ENCODE measurements around the gene MSRB3. TPM values are rescaled to one million over a fixed set of nuclear protein-coding genes. Genes with fewer than 3 reads are reported as not detected.
A peak's percentile ranks its signal among the peaks of the same experiment; 100 is the strongest.
"Not testable (repeated sequence)": the region's sequence is repeated elsewhere in the genome, so short reads cannot be mapped to it uniquely, and the experiment has no call there.

MSRB3 gene
- total and polyA plus RNA-seq, 4 donors = 9.9 to 24.0 (median 15.3) TPM

DNA sequence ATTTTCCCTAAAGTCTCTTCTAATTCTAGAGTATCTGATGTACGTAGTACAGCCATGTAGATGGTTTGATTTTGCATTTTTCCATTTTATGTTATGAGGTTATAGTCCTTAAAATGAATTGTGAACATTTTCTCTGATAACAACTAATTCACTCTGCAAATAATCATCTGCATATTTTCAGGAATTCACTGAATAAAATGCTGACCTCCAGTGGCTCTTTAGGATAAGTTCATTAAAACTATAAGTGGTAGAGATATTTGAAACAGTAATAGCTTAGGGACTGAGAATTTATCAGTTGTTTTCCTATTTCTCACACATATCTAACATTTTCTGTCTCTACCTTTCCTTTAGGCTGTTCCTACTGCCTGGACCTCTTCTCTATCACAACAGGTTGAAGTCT, 4.4 kb downstream of the MSRB3 start:
- no peaks in the 10 kb centered on the region for H3K9me3 ChIP-seq (ENCODE audit: control insufficient read depth, insufficient read depth, low read length)
- DNase-seq (ENCODE audit: low read depth in 4 of 6, low spot score in 6 of 6) = peak in 1 of 6 donors; percentile 9
- WGBS (ENCODE audit: insufficient coverage) = no CpG with 5 or more reads among the region's 1 CpG
- H3K36me3 ChIP-seq (ENCODE audit: control insufficient read depth, insufficient read depth, low read length) = no peaks in the 10 kb centered on the region
- peaks cover 11% of the 10 kb centered on the region for H3K4me1 ChIP-seq (ENCODE audit: control insufficient read depth, insufficient read depth, low read length)
- no peak overlapping the region for H3K27ac ChIP-seq (ENCODE audit: low read depth, low read length)
- H3K27me3 ChIP-seq (ENCODE audit: control insufficient read depth, insufficient read depth, low read length) = no peaks in the 10 kb centered on the region
- H3K4me3 ChIP-seq (ENCODE audit: low read depth, low read length) = no peak overlapping the region

DNA sequence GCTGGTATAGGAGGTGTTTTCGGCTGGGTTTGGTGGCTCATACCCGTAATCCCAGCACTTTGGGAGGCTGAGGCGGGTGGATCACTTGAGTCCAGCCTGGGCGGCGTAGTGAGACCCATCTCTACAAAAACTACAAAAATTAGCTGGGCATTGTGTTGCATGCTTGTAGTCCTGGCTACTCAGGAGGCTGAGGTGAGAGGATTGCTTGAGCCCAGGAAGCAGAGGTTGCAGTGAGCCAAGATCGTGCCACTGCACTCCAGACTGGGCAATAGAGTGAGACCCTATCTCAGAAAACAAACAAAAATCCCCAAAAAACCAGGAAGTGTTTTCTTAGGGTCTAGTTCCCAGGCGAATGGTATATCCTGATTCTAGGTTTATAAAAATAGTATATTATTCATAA, 7.0 kb downstream of the MSRB3 start:
- WGBS (ENCODE audit: insufficient coverage) = 100% methylated on average over 3 of the region's 7 CpGs
- H3K27me3 ChIP-seq (ENCODE audit: control insufficient read depth, insufficient read depth, low read length); H3K4me1 ChIP-seq (ENCODE audit: control insufficient read depth, insufficient read depth, low read length); H3K36me3 ChIP-seq (ENCODE audit: control insufficient read depth, insufficient read depth, low read length); DNase-seq (ENCODE audit: low read depth in 4 of 6, low spot score in 6 of 6); H3K4me3 ChIP-seq (ENCODE audit: low read depth, low read length); H3K27ac ChIP-seq (ENCODE audit: low read depth, low read length); H3K9me3 ChIP-seq (ENCODE audit: control insufficient read depth, insufficient read depth, low read length): not testable (repeated sequence)

DNA sequence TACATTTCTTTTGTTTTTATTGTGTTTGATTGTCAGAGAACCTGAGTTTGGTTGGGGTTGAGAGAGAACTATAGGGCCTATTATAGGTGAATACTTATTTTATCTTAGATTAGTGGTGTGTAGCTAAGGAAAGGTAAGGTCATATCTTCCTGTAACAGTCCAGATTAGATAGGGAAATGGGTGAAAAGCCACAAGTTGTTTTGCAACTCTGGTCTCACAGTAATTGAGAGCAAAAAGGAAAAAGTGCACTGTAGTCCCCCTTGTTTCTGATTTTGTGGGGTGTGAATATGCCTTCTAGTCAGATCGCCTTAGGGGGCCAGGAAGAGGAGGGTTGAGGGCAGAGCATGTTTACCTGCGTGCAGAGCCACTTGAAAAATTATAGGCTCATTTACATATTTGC, 8.9 kb downstream of the MSRB3 start:
- no peaks in the 10 kb centered on the region for H3K4me1 ChIP-seq (ENCODE audit: control insufficient read depth, insufficient read depth, low read length)
- no peaks in the 10 kb centered on the region for H3K9me3 ChIP-seq (ENCODE audit: control insufficient read depth, insufficient read depth, low read length)
- no peak for DNase-seq (ENCODE audit: low read depth in 4 of 6, low spot score in 6 of 6)
- no peak overlapping the region for H3K27ac ChIP-seq (ENCODE audit: low read depth, low read length)
- no peaks in the 10 kb centered on the region for H3K27me3 ChIP-seq (ENCODE audit: control insufficient read depth, insufficient read depth, low read length)
- no peaks in the 10 kb centered on the region for H3K36me3 ChIP-seq (ENCODE audit: control insufficient read depth, insufficient read depth, low read length)
- WGBS (ENCODE audit: insufficient coverage) = 94% methylated on average over 2 of the region's 2 CpGs
- H3K4me3 ChIP-seq (ENCODE audit: low read depth, low read length) = no peak overlapping the region

DNA sequence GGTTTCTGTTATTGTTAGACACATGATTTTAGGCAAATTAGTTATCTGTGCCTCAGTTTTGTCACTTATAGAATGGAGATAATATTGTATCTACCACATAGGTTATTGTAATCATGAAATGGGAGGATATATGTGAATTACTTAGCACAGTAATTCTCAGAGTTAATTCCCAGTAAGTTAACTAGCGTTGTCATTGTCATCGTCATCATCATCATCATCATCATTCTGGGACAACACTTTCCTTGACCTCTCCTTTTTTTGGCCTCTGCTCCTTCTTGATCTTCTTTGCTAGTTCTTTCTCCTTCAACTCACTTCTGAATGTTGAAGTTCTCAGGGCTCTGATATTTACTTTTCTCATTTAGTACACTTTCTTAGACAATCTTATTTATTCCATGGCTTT, 13.8 kb downstream of the MSRB3 start:
- H3K27me3 ChIP-seq (ENCODE audit: control insufficient read depth, insufficient read depth, low read length) = no peaks in the 10 kb centered on the region
- DNase-seq (ENCODE audit: low read depth in 4 of 6, low spot score in 6 of 6) = no peak
- 100% methylated on average over 2 of the region's 2 CpGs for WGBS (ENCODE audit: insufficient coverage)
- no peak overlapping the region for H3K4me3 ChIP-seq (ENCODE audit: low read depth, low read length)
- H3K9me3 ChIP-seq (ENCODE audit: control insufficient read depth, insufficient read depth, low read length) = no peaks in the 10 kb centered on the region
- no peak overlapping the region for H3K27ac ChIP-seq (ENCODE audit: low read depth, low read length)
- H3K4me1 ChIP-seq (ENCODE audit: control insufficient read depth, insufficient read depth, low read length) = no peaks in the 10 kb centered on the region
- no peaks in the 10 kb centered on the region for H3K36me3 ChIP-seq (ENCODE audit: control insufficient read depth, insufficient read depth, low read length)

DNA sequence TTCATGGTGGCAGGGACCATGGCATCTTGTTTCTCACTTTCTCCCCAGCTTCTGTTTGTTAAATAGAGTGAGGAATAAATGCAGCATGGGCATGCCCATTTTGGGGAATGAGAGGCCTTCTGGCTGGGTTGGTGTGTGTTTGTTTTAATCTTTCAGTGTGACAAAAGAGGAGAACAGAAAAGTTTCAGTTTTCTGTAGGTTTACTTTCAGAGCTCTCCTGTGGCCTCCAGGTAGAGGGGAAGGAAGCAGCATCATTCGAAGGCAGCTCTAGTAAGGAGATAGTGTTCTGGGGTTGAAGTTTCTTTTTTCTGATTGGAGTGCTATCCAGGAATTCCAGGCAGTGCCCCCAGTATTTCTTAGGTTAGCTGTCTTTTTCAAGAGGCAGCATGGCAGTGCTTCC, 15.3 kb downstream of the MSRB3 start:
- H3K27ac ChIP-seq (ENCODE audit: low read depth, low read length) = no peak overlapping the region
- no peaks in the 10 kb centered on the region for H3K4me1 ChIP-seq (ENCODE audit: control insufficient read depth, insufficient read depth, low read length)
- no peak for DNase-seq (ENCODE audit: low read depth in 4 of 6, low spot score in 6 of 6)
- no peaks in the 10 kb centered on the region for H3K27me3 ChIP-seq (ENCODE audit: control insufficient read depth, insufficient read depth, low read length)
- no peaks in the 10 kb centered on the region for H3K36me3 ChIP-seq (ENCODE audit: control insufficient read depth, insufficient read depth, low read length)
- H3K9me3 ChIP-seq (ENCODE audit: control insufficient read depth, insufficient read depth, low read length) = no peaks in the 10 kb centered on the region
- H3K4me3 ChIP-seq (ENCODE audit: low read depth, low read length) = no peak overlapping the region
- WGBS (ENCODE audit: insufficient coverage) = 89% methylated on average over 1 of the region's 1 CpG

DNA sequence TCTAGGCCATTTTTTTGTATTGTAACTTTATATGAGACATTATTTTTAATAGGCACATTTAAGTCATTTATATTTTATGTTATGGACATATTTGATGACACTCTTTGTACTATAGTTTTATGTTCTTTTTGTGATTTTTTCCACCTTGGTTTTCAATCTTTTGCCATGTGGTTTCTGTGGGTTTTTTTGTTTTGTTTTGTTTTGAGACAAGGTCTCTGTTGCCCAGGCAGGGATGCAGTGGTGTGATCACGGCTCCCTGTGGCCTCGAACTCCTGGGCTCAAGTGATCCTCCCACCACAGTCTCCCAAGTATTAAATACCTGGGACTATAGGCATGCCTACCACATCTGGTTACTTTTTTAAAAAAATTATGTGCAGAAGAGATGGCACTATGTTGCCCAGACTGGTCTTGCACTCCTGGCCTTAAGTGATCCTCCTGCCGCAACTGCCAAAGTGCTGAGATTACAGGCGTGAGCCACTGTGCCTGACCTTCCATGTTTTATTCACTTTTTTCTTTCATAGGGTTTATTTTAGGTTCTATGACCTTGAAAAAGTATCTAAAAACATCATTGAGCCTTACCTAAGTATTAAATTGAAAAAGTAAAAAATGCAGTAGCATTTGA, 16.3 kb downstream of the MSRB3 start:
- Histone ChIP-seq H3K4me3 (ENCODE audit: low read depth, low read length) (no peak overlapping the region), H3K27ac (ENCODE audit: low read depth, low read length) (no peak overlapping the region), H3K27me3 (ENCODE audit: control insufficient read depth, insufficient read depth, low read length) (no peaks in the 10 kb centered on the region), H3K36me3 (ENCODE audit: control insufficient read depth, insufficient read depth, low read length) (no peaks in the 10 kb centered on the region), H3K4me1 (ENCODE audit: control insufficient read depth, insufficient read depth, low read length) (no peaks in the 10 kb centered on the region), H3K9me3 (ENCODE audit: control insufficient read depth, insufficient read depth, low read length) (no peaks in the 10 kb centered on the region)
- no peak for DNase-seq (ENCODE audit: low read depth in 4 of 6, low spot score in 6 of 6)
- WGBS (ENCODE audit: insufficient coverage) = 100% methylated on average over 2 of the region's 4 CpGs

DNA sequence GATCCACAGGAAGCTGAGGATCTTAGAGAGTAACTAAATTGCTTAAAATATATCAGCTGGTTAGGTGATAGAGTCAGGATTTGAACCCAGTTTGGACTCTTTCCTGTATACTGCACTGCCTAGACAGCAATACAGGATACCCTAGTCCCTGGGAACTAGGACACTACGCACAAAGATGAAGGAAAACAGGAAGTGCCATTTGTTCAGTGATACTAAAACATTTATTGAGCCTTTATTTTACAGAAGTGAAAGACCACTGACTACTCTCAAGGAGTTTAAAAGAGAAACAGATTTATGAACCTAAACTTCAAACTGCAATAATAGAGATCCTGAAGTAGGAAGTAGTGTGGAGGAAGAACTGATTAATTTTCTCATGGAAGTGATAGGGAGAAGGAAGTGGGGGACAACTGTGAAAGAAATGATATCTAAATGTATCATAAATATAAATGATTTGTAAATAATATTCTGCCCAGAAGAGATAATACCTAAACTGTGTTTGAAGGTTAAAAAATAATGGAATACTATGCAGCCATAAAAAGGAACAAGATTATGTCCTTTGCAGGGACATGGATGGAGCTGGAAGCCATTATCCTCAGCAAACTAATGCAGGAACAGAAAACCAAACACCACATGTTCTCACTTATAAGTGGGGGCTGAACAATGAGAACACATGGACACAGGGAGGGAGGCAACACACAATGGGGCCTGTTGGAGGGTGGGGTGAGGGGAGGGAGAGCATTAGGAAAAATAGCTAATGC, 18.2 kb downstream of the MSRB3 start:
- Histone ChIP-seq H3K27ac (ENCODE audit: low read depth, low read length) (no peak overlapping the region), H3K4me1 (ENCODE audit: control insufficient read depth, insufficient read depth, low read length) (no peaks in the 10 kb centered on the region), H3K9me3 (ENCODE audit: control insufficient read depth, insufficient read depth, low read length) (no peaks in the 10 kb centered on the region), H3K27me3 (ENCODE audit: control insufficient read depth, insufficient read depth, low read length) (no peaks in the 10 kb centered on the region), H3K4me3 (ENCODE audit: low read depth, low read length) (no peak overlapping the region), H3K36me3 (ENCODE audit: control insufficient read depth, insufficient read depth, low read length) (no peaks in the 10 kb centered on the region)
- no CpG with 5 or more reads among the region's 1 CpG for WGBS (ENCODE audit: insufficient coverage)
- no peak for DNase-seq (ENCODE audit: low read depth in 4 of 6, low spot score in 6 of 6)

DNA sequence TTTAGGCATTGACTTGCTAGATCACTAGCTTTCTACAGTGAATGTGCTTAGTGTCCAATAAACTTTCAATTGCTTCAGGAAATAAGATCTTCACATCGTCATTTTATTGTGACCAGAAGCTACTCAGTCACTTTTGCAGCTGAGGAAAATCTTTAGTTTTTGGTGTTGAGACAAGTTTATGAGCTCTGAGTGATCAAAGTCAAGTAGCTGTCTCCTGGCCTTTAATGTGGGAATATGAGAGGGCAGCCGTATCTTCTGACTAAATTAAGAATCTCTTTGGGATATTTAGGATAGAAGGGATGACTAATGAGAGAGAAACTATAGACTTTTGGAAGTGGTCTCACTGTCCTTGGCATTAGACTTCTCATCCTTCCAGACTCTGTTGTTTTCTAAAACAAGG, 21.6 kb downstream of the MSRB3 start:
- Histone ChIP-seq H3K27me3 (ENCODE audit: control insufficient read depth, insufficient read depth, low read length) (no peaks in the 10 kb centered on the region), H3K9me3 (ENCODE audit: control insufficient read depth, insufficient read depth, low read length) (no peaks in the 10 kb centered on the region), H3K27ac (ENCODE audit: low read depth, low read length) (no peak overlapping the region), H3K4me3 (ENCODE audit: low read depth, low read length) (no peak overlapping the region), H3K36me3 (ENCODE audit: control insufficient read depth, insufficient read depth, low read length) (no peaks in the 10 kb centered on the region), H3K4me1 (ENCODE audit: control insufficient read depth, insufficient read depth, low read length) (no peaks in the 10 kb centered on the region)
- DNase-seq (ENCODE audit: low read depth in 4 of 6, low spot score in 6 of 6) = no peak
- WGBS (ENCODE audit: insufficient coverage) = no CpG with 5 or more reads among the region's 2 CpGs

DNA sequence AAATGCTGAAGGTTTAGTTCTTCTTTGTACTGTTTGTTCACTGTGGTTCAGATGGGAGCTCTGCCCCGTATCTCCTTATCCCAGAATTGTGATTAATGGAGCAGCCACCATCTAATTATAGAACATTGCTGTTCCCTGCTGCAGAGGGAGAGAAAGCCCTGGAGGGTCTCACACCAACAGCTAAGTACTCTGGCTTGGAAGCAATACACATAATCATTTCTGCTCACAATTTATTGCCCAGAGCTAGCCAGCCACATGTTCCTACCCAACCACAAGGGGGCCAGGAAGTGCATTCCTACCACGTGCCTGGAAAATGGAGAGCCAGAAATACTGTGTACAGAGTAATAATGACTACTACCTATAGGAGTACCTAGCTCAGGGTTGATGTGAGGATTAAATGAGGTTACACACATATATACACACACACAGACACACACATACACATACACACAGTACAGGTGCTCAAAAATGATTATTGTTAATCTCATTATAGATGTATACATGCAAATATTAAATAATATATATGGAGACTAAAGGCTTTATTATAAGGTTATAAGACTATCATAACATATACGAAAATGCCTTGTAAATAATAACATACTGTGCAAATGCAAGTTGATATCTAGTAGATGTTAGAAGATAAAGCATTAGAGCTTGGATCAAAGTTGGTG, 22.3 kb downstream of the MSRB3 start:
- Histone ChIP-seq H3K9me3 (ENCODE audit: control insufficient read depth, insufficient read depth, low read length) (no peaks in the 10 kb centered on the region), H3K4me3 (ENCODE audit: low read depth, low read length) (no peak overlapping the region), H3K36me3 (ENCODE audit: control insufficient read depth, insufficient read depth, low read length) (no peaks in the 10 kb centered on the region), H3K27me3 (ENCODE audit: control insufficient read depth, insufficient read depth, low read length) (no peaks in the 10 kb centered on the region), H3K4me1 (ENCODE audit: control insufficient read depth, insufficient read depth, low read length) (no peaks in the 10 kb centered on the region), H3K27ac (ENCODE audit: low read depth, low read length) (no peak overlapping the region)
- WGBS (ENCODE audit: insufficient coverage) = 80% methylated on average over 1 of the region's 3 CpGs
- peak in 1 of 6 donors; percentile 38 for DNase-seq (ENCODE audit: low read depth in 4 of 6, low spot score in 6 of 6)

DNA sequence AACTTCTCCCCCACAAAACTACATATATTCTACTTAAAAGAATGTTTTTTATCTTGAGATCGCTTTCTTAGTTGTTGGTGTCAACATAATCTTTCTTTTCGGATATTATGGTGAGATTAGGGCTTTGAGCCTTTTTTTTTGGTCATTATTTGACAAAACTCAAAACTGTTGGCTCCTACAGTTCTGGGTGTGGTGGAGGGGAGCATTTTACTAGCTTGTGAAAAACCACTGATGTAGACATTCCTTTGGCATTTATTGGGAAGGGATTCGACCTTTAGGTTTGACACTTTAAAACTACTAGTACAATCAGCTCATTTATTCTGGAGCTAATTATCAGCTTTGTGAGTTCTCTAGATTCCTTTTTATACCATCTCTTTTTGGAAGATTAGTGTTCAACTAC, 24.4 kb downstream of the MSRB3 start:
- no peaks in the 10 kb centered on the region for H3K4me1 ChIP-seq (ENCODE audit: control insufficient read depth, insufficient read depth, low read length)
- no peaks in the 10 kb centered on the region for H3K9me3 ChIP-seq (ENCODE audit: control insufficient read depth, insufficient read depth, low read length)
- H3K27ac ChIP-seq (ENCODE audit: low read depth, low read length) = no peak overlapping the region
- no peaks in the 10 kb centered on the region for H3K36me3 ChIP-seq (ENCODE audit: control insufficient read depth, insufficient read depth, low read length)
- H3K4me3 ChIP-seq (ENCODE audit: low read depth, low read length) = no peak overlapping the region
- no peak for DNase-seq (ENCODE audit: low read depth in 4 of 6, low spot score in 6 of 6)
- H3K27me3 ChIP-seq (ENCODE audit: control insufficient read depth, insufficient read depth, low read length) = no peaks in the 10 kb centered on the region
- WGBS (ENCODE audit: insufficient coverage) = no CpG with 5 or more reads among the region's 3 CpGs
